Body of pancreas (tissue), 4 donors: ENCODE measurements around the gene MBD3L2.
"Not testable (repeated sequence)": the region's sequence is repeated elsewhere in the genome, so short reads cannot be mapped to it uniquely, and the experiment has no call there.

Experiments
- POLR2A ChIP-seq, 3 donors: fragments of 450-650 bp; IDR thresholded peaks; one replicate each; pipeline ENCODE4 v1.6.1; 2016; ENCODE audit warnings: antibody characterized with exemption in 3 of 3, mild to moderate bottlenecking in 2 of 3
- TF ChIP-seq, protein P1 (sequence below), 7 experiments: fragments of 450-650 bp in 4 of 7; fragments of 200-600 bp in 3 of 7; sonication (generic) in 3 of 7; IDR thresholded peaks; one replicate each; pipeline ENCODE4 v1.5.1; 2016 to 2019; ENCODE audit warnings: antibody characterized with exemption in 7 of 7

DNA sequence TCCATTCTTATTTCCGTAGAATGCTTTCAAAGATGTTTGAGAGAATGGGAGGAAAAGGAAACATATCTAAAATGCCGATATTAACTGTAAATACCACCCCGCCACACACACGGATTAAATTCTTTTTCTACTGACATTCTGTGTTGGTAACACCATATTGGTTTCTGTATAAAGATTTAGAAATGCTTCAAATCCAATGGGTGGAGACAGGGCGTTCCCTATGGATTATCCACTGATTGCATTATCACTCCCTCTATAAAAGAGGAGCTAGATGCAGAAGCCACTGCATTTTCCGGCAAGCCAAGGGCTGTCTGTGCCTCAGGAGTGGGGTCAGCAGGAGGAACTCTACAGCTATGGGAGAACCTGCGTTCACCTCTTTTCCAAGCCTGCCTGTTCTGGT is at the start of gene MBD3L2:
- TF ChIP-seq, protein P1, sequence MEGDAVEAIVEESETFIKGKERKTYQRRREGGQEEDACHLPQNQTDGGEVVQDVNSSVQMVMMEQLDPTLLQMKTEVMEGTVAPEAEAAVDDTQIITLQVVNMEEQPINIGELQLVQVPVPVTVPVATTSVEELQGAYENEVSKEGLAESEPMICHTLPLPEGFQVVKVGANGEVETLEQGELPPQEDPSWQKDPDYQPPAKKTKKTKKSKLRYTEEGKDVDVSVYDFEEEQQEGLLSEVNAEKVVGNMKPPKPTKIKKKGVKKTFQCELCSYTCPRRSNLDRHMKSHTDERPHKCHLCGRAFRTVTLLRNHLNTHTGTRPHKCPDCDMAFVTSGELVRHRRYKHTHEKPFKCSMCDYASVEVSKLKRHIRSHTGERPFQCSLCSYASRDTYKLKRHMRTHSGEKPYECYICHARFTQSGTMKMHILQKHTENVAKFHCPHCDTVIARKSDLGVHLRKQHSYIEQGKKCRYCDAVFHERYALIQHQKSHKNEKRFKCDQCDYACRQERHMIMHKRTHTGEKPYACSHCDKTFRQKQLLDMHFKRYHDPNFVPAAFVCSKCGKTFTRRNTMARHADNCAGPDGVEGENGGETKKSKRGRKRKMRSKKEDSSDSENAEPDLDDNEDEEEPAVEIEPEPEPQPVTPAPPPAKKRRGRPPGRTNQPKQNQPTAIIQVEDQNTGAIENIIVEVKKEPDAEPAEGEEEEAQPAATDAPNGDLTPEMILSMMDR (IDR thresholded peaks at IDR 0.05) = not testable (repeated sequence)
- TF ChIP-seq POLR2A (IDR thresholded peaks at IDR 0.05) = not testable (repeated sequence)
